Adipose tissue (tissue), 3 donors: Measurements from ENCODE around the gene ADGRB2. TPM values are rescaled to one million over a fixed set of nuclear protein-coding genes. Genes with fewer than 3 reads are reported as not detected.

Source experiments
- H3K27ac ChIP-seq: one replicate; pipeline ENCODE4 v1.5.1; 2013; ENCODE audit warnings: low read depth, low read length
- WGBS, 3 donors: extraction: QIAGEN DNeasy Blood & Tissue Kit; methylation state at CpG; one replicate each; pipeline ENCODE4 v1.1.7; 2013; 5-methylcytosine and 5-hydroxymethylcytosine counted together
- polyA plus RNA-seq, 3 donors: library from polyadenylated mRNA; stranded (reverse); fragments of 200-250 nt; gene quantifications; one replicate each; pipeline ENCODE4 v1.2.3, GENCODE V29; 2013
- donor health status: healthy with polysubstance abuse.
- donor health status: Bipolar disorder and iron deficiency.
- donor health status: healthy.

Gene ADGRB2
- polyA plus RNA-seq, 3 donors = 0.21 to 5.0 (median 1.2) TPM

DNA sequence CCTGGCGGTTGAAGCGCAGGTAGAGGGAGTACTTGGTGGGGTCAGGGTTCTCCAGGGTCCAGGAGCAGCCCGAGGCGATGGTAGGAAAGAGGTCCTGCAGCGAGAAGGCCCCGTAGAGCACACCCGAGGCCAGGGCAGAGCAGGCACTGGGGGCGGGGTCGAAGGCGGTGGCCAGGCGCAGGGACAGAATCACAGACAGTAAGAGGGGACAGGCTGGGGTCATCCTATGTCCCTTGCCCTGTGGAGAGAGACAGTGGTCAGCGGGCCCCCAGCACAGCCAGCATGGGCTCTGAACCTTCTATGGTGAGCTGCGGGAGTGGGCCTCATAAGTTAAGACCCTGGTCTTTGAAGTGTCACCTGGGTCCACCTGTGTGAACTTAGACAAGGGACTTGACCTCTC is 7.6 kb downstream of the ADGRB2 start:
- no peak overlapping the region for H3K27ac ChIP-seq
- 92 to 97% (median 96%) methylated on average over 13 of the region's 13 CpGs for WGBS, 3 donors

DNA sequence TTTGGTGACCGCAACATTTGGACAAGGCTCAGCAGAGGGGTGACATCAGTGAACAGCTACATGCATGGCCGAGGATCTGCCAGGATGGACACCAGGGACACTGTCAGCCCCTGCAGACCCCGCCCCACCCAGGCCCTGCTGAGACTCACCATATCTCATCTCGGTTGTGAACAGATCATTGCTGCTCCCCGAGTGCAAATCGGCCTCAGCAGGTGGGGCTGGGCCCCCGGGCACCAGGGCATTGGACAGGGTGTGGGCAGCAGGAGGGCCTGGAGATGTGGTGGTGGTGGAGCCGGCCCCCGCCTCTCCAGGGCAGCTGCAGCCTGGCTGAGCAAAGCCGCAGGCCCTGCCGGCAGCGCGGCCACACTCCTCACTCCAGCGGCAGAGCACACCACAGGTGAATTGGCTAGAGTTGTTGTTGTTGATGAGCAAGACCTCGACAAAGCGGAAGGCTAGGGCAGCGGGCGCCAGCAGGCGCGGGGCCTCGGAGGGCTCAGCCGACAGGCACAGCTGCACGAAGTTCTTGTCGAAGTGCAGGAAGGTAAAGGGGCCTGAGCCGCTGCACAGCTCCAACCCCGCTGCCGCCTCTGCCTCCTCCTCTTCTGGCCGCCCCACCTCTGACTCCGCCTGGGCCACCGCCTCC is 8.2 kb downstream of the ADGRB2 start:
- WGBS, 3 donors = 90 to 91% (median 91%) methylated on average over 28 to 30 of the region's 30 CpGs
- H3K27ac ChIP-seq = no peak overlapping the region

DNA sequence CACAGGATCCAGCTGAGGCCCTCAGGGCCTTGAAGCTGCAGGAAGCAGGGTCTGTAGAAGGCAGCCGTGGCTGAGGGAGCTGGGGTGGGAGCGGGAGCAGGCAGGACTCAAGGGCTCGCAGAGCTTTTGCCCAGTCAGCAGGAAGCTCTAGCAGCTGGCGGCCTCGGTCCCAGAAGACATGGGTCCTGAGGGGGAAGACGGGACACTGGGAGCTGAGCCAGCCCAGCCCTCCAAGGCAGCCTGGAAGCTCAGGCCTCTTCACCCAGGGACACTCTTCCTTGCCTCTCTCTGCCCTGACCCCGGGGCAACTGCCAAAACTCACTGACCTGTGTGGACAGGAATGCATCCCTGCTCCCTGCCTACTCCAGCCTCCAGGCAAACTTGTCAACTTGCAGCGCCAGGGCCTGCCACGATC is 8.9 kb downstream of the ADGRB2 start:
- no peak overlapping the region for H3K27ac ChIP-seq
- WGBS, 3 donors = 56 to 80% (median 75%) methylated on average over 9 of the region's 9 CpGs

DNA sequence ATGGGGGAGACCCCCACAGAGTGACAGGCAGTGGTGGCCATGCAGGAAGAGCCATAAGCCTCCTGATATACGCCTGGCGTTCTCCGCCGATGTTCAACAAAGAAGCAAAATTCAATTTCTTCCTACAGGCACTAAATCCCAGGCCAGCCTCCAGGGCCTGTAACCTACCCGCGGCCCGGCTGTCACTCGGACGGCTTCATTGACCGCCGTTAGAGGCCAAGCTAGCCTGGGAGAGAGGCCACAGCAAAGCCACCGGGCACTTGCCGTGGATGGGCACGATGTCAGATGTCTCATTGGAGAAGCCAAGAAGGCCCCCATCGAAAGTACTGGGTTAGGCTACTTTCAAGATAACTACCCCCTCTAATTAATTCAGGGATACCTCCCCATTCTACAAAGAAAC is 9.7 kb downstream of the ADGRB2 start:
- WGBS, 3 donors = 87 to 94% (median 91%) methylated on average over 15 of the region's 15 CpGs
- H3K27ac ChIP-seq = no peak overlapping the region

DNA sequence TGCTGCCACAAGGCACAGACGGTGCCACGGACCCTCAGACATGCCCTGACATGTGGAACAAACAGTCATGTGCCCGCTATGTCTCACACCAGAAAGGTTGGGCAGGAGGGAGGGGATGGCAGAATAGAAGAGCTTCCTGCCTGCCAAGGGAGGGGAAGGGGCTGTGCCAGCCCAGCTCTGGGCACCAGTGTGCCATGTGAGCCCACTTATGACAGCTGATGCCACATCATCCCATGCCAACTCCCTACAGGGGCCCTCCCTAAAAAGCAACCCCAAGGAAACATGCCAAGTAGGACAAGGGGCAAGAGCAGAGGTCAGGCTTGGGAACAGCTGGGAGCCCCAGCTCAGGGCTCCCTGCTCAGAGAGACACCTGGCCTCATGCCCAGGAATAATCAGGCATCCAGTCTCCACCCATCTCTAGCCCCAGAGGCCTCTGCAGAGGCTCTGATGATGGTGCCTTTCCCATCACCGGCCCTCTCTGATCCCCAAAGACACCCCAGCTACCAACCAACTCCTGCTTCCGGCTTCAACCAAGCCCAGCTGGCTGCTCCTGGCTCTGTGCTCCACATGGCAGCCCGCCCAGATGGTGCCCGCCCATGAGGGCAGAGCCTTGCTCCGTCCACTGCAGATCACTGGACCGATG is 10.3 kb downstream of the ADGRB2 start:
- WGBS, 3 donors = 56 to 76% (median 64%) methylated on average over 9 of the region's 9 CpGs
- H3K27ac ChIP-seq = no peak overlapping the region

DNA sequence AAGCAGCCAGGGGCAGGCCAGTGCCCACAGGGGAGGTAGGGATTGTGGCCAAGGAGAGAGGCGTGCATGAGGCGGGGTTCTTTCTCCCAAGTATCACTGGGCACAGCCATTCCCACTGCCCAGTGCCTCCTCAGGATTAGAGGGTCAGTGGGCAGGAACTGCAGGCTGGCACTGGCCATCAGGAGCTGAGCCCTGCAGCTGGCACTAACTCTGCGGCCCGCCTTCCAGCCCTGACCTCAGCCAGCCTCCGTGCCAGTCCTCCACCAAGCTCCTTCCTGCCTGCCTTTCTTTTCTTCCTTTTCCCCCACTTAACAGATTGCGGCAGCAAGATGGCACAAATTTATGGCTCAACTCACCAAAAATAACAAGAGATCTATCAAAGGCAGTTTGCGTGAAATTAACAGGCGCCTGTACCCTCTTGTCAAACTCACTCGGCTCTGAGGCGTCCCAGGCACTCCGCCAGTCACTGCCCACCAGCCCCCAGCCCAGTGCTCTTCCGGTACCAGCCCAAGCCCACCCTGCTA is 11.1 kb downstream of the ADGRB2 start:
- H3K27ac ChIP-seq = no peak overlapping the region
- 71 to 90% (median 72%) methylated on average over 12 of the region's 12 CpGs for WGBS, 3 donors

DNA sequence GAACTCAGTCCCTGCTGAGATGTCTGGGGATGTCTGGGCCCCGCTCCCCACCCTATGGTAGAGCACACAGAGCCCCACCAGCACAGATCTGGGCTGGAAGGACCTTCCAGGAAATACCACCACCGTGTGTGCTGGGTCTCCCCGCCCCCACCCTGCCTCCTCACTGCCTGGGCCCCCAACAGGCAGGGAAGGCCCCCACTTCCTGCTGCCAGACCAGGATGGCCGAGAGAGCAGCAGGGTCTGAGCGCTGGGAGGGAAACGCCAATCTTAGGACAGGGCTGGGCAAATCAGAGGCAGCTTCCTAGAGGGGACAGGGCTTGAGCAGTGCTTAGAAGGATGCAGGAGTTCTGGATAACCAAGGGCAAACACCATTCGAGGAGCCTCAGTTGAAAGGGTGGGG is 11.9 kb downstream of the ADGRB2 start:
- no peak overlapping the region for H3K27ac ChIP-seq
- 48 to 67% (median 52%) methylated on average over 7 of the region's 7 CpGs for WGBS, 3 donors

DNA sequence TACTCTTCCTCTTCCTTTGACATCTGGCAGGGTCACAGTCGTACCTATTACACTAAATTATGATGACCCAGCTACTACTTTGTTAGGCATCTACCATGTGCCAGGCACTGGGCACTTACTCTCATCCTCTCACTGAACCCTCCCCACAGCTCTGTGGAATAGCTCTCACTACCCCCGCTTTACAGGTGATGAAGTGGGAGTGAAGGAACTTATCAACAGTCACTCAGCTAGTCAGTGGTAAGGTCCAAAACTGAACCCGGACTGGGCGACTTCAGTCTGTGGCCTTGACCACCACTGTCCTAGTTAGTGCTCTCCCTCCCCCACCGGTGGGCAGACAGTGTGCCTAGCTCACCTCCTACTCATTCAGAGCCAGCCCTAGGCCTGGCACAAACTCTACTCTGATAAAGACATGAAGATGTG is 12.3 kb downstream of the ADGRB2 start:
- H3K27ac ChIP-seq = no peak overlapping the region
- WGBS, 3 donors = 72 to 77% (median 74%) methylated on average over 5 of the region's 5 CpGs

DNA sequence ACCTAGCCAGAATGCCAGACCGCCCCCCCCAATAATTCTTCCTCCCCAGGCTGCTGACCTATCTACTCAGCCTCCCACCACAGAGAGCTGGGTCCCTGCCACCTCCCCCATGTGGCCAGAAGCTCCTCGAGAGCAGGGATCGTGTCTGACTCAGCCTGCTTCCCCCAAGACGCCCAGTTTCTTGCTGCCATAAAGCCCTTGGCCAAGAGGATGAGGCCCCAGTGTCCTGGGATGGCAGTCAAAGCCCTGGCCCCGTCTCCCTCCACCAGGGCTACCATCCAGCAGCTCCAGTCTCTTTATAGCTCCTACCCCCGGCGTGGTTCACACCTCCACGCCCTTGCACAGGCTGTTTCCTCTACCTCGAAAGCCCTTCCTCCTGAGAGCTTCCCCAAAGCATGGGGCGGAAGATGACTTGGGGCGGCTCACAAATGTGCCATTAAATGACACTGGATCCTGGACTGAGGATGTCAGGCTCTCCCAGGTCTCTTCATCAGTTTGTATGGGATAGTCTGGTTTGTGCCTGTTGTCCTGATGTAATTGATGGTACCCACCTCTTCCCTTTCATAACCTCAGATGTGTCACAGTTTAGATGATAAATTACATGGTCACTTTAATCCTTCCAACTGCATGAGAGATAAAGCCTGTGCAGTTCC is 13.2 kb downstream of the ADGRB2 start:
- 28 to 74% (median 30%) methylated on average over 11 of the region's 11 CpGs for WGBS, 3 donors

DNA sequence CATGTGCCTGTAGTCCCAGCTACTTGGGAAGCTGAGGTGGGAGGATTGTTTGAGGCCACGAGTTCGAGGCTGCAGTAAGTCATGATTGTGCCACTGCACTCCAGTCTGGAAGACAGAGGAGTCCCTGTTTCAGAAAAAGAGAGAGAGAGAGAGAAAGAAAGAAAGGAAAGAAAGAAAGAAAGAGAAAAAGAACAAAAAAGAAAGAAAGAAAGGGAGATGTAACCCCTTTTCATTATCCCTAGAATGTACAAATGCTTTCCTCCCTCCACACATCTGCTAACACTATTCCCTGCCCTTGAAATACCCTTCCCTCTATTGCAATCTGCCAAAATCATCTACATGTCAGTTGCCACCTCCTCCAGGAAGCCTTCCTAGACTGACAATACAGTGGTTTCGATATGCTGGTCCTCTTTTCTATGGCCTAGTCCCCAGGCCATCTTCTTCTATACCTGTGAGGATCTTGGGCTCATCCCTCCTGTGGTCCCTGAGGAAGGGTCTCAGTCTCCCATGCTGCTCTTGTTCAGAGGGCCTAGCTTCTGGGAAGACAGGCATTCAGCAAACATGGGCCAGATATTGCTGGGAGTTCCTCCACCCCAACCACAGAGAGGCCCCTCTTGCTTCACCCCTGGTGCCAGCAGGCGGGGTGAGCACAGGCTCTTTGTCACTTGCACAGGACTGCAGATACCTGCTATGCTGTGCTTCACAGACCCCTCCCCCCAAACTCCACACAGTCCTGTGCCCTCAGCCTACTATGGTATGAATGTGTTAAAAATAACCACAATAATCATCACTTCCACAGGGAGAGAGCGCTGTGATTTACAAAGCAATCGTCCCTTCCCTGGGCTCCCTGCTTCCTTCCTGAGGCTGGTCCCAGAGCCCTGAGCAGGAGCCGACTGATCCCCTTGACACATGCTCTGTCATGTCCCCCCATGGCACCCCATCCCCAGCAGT is 14.1 kb downstream of the ADGRB2 start:
- WGBS, 3 donors = 63 to 86% (median 67%) methylated on average over 7 of the region's 7 CpGs
- H3K27ac ChIP-seq = no peak overlapping the region

More for the DNA sequence above, 13.2 kb downstream of the ADGRB2 start:
- no peak overlapping the region for H3K27ac ChIP-seq

DNA sequence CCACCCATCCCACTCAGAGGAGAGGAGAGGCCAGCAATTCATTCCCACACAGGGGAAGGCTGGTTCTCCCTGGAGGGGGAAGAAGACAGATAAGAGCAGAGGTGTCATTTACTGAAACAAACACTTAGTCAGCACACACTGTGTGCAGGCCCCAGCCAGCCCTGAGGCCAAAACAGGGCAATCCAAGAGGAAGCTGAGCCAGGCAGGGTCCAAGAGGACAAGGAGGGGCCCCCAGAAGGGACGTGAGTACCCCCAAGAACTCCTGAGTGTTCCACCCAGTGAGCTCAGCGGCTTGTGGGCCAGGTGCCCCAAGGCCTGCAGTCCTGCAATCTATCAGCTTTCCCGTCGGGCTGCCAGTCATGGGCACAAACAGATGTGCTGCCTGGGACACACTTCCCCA is 15.8 kb downstream of the ADGRB2 start:
- H3K27ac ChIP-seq = no peak overlapping the region
- 65 to 90% (median 86%) methylated on average over 4 of the region's 4 CpGs for WGBS, 3 donors

DNA sequence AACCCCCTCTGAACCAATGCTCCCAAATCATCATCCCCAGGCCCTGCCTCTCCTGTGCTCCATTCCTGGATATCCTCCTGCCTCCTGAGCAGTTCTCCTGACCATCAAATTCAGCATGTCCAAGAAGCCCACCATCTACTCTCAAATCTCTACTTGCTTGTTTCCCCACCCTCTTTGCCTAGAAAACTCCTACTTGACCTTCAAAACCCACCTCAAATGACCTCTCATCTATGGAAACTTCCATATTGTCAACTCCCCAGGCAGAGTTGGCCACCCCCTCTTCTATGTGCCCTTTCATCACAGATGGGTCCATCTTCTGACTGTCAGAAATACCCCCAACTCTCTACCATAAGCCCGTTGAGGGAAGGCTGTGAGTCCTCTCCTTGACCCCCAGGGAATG is 16.8 kb downstream of the ADGRB2 start:
- H3K27ac ChIP-seq = no peak overlapping the region
- 88 to 95% (median 95%) methylated on average over 1 of the region's 1 CpG for WGBS, 3 donors

DNA sequence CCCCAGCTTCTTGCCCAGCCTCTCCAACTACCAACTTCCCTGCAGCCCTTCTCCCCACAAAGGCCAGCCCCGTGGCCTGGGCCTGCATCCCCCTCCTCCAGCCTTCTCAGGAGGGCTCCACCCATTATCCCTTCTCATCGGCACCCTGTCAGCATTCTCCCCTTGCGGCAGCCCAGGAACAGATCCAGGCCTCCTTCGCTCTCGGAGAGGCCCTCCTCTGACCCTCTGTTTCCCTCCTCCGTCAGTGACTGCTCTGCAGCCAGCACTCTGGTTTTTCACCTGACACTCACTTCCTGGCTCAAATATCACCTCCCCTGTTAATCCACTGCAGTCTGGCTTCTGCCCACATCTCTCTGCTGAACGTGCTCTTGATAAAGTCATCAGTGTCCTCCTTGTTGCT is 17.5 kb downstream of the ADGRB2 start:
- no peak overlapping the region for H3K27ac ChIP-seq
- 47 to 72% (median 50%) methylated on average over 7 of the region's 7 CpGs for WGBS, 3 donors

DNA sequence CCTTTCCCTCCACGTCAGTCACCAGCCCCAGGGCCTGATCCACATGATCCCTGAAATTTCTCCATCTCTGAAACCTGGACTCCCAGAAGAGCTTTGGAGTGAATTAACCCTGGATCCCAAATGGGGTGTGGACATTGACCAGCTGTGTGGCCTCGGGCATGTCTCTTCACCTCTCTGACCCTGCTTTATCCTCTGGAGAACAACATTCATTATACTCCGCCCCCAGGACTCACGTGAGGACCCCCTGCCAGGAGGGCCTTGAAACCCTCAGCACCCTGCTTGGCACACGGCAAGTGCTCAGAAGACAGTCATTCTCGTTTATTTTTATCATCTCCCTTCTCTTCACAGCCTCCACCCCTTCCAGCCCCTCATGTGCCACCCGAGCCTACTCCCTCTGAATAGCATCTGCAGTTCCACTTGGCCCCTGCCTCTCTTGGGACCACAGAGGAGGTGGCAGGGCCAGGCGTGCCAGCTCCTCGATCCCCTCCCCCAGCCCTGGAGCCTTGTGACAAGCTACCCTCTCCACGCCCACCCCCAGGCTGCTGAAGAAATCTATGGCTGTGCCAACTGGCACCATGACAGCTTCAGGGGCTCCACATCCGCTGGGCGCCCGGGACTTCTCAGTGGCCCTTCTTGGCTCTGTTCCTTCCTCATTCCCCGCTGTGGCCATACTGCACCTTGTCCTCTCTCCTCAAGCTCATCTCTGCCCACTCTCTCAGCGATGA is 18.0 kb downstream of the ADGRB2 start:
- 51 to 67% (median 53%) methylated on average over 15 of the region's 15 CpGs for WGBS, 3 donors
- H3K27ac ChIP-seq = no peak overlapping the region

DNA sequence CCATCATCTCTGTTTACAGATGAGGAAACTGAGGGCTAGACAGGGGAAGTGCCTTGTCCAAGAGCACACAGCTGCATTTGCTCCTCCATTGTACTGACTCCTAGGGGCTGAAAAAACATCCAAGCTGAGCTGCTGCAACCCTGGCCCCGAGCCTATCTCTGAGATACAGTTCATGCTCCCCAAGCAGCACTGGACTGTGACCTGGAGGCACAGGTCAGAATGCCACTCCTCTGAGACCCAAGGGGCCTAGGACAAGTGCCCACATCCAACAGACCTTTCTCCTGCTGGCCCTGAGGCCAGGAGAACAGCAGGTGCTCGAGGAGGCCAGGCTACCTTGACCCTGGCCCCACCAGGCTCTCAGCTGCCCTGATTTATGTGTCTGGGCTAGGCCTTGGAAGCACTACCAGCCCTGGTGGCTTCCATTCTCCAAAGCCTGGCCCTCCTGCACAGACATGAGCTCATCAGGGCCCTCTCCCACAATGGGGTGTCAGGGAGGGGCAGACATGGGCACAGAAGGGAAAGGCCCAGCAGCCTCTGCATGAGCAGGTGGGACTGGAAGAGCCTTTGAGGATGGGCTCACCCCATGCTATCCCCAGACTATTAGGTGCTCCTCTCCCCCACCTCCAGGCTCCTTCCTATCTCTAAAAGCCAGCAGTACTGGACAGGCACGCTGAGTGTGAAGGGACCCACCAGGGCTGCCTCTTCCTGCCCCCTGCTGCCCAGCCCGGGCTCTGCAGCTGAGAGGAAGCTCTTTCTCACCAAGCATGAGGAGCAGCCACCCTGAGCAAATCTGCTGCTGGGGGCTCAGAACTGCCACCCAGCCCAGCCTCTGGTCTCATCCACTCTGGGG is 18.8 kb downstream of the ADGRB2 start:
- no peak overlapping the region for H3K27ac ChIP-seq
- 44 to 51% (median 47%) methylated on average over 4 of the region's 4 CpGs for whole genome bisulfite sequencing, 3 donors

DNA sequence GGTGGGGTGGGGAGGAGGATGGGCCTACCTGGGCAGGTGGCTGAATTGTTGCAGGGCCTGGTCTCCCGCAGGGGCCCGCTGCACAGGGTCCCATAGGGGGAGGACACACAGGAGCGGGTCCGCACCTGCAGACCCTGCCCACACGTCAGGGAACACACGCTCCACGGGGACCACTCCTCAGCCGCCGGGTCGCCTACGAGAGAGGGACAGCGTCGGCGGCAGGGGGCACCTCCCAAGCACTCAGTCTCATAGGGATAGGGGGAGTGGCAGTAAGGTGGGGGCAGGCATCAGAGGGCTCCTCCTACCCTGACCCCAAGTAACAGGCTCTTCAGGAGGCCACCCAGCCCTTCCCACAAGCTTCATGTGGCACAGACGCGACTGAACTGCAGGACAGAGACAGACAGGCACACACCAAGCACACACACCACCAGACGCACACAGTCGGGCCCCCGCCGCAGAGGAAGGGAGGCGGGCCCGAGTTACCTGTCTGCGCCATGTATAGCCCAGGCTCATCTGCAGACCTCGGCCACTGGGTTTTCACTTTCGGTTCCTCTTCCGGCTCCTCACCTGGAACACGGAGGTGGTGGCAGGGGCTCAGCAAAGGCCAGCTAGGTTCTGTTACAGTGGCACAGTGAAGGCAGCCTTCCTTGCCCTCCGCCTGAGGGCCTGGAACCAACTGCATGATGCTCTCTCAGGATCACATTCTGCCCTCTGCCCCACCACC is 19.8 kb downstream of the ADGRB2 start:
- no peak overlapping the region for H3K27ac ChIP-seq
- WGBS, 3 donors = 88 to 93% (median 88%) methylated on average over 22 to 28 of the region's 28 CpGs
